IPS-NIHi11 (cell line): Measurements from ENCODE around the gene GPC1.

Source experiments
- DNase-seq: peaks from one replicate; pipeline ENCODE4 v3.0.0; 2012; ENCODE audit warnings: mixed read lengths, low spot score

Gene GPC1

DNA sequence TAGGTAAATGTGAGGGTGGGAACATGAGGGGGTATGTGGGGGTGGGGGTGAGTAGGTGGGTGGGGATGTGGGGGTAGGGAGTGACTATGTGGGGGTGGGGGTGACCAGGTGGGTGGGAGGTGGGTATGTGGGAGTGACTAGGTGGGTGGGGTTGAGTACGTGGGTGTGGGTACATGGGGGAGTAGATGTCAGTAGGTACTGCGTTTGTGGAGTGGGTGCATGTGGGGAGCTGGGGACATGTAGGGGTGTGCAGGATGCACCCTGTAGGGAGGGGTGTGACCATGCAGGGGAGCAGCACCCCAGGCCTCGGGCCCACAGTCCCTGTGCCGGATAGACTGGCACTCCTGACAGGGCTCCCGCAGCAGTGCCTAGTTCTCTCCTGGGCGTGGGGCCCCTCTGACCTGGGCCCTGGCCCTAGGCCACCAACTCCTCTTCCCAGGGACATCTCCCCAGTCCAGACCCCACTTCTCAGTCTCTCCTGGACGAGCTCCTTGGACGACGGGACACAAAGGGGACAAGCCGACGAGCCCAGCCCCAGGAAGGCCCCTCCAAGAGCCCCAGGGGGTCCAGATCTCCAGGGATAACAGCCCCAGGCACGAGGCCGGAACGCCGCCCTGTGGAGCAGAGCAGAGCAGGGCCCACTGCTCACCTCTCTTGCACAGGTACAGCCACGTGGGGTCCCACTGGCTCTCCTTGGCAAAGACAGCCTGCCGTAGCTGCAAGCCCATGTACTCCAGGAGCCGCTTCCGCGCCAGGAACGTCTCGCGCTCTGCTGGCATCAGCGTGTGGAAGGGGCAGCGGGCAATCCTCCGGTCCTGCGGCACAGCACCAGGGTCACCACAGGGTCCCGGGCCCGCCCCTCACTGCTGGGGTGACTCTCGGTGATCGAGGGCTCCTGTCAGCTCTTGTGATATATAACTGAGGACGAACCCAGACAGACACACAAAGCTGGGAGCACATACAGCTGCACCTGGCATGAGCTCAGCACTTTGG lies 64.1 kb downstream of the GPC1 start:
- peak; percentile 5 for DNase-seq

DNA sequence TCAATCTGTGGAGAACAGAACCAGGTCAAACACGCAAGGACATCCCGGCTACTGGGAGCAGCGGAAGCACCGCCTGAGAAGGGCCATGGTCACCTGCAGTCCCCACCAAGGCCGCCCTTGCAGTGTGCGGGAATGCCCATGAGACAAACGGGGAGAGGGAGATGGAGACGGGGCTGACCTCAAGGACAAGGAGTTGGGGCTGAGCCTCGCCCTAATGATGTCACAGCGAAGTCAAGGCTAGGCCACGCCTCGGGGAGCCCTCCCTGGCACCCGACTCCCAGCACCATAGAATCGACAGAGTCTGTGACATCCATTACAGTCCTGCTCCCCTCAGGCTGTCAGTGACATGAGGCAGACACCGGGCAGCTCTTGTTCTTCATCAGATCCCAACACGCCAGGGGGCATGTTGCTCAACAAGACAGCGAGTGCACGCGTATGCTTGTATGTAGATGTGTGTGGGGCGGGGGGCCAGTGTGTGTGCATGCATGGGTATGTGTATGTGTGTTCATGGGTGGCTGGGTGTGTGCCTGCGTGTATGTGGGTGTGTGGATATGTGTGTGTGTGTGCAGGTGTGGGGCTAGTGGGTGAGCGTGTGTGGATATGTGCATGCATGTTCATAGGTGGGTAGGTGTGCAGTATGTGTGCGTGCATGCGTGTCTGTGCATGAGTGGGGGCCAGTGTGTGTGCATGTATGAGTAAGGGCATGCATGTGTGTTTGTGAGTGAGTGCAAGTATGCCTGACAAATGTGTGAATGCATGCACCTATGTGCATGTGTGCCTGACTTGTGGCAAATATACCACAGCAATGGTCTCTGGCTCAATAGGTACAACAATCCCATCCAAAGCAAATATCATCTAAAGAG lies 65.3 kb downstream of the GPC1 start:
- peak; percentile 1 for DNase-seq

DNA sequence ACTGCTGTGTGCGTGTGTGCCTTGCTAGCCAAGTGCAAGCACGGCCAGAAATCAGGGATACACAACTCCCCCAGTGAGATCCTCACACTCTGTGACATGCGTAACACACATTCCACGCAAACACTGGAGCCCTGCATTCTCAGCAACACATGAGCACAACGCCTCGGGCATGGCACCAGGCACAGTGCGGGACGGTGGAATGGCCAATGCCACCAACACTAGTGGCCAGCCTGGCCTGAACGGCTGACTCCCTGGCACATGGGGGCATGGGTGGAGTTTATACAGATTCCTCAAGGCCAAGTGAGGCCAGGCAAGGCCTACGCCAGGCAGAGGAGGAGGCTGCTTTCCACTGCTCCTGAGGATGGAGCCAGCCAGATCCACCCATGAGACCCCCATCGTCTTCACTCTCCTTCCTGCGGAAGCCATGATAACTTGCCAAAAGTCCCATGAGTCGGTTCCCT lies 66.1 kb downstream of the GPC1 start:
- peak; percentile 1 for DNase-seq

DNA sequence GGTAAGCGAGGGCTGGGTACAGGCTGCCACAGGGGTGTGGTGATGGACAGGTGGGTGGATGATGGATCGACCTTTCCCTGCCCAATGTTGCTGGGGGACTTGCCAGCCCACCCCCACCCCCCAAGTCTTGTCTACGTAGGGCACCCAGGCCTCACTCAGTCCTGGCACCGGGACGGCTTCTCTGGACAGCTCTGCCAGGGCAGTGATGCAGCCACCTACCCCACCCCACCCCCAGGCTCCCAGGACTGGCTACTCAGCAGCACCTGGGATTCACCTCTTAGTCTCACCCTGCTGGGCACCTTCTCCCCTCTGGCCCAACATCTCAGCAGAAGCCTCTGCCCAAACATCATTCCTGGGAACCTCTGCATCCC lies 66.6 kb downstream of the GPC1 start:
- DNase-seq: no peak

DNA sequence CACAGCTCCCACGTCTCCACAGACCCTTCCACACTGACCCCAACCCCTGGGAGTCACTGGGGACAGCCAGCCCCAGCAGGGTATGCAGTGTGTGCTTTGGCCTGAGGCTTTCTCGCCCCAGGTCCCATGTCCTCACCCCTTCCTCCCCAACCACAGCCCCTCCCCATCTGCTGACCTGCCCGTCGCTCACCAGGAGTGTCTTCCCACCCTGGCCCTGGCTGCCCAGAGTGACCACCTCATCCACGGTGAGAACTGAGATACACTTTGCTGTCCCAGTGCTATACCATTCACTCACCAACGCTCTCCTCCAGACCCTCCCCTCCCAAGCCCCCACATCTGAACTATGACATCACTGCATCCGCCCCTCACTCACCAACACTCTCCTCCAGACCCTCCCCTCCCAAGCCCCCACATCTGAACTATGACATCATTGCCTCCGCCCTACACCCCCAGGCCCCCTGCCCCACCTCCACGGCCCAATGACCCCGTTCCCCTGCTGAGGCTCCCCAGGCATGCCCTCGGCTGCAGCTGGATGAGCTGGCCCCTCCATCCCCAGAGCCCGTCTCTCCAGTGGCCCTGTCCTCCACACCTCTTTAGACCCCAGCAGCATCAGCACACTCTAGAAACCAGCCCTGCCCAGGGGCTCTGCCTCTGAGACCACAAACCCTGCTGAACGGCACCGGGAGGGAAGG lies 67.1 kb downstream of the GPC1 start:
- DNase-seq: peak; percentile 5

DNA sequence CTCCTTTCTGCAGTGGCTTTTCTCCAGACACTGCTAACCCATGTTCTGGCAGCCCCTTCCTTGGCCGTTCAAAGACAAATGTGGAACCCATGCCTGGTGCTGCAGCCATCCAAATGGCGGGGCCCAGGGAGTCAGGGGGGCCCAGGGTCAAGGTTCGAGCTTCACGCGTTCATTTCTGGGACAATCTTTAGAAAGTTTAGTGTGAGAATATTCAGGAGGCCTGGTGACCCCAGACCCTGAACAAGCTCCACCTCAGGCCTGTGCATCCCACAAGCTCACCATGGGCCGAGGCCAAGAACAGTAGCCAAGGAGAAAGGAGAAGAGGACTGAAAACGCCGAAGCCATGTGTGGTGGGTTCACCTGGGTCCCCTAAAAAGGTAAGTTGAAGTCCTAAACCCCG lies 67.9 kb downstream of the GPC1 start:
- DNase-seq: peak; percentile 4

DNA sequence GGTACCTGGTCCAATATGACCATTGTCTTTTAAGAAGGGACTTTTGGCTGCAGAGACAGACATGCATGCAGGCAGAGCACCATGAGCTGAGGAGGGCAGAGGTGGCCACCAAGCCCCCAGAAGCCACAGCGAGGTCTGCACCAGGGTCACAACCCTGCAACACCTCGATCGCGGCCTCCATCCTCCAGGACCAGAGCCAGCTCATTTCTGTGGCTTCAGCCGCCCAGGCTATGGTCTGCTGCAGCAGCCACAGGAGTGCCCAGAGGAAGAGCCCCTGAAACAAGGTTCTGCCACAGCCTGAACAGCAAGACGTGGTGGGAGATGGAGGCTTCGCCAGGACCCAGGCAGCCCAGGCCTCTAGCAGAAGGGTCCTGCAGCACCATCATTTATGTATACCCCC lies 68.4 kb downstream of the GPC1 start:
- DNase-seq: peak; percentile 3

DNA sequence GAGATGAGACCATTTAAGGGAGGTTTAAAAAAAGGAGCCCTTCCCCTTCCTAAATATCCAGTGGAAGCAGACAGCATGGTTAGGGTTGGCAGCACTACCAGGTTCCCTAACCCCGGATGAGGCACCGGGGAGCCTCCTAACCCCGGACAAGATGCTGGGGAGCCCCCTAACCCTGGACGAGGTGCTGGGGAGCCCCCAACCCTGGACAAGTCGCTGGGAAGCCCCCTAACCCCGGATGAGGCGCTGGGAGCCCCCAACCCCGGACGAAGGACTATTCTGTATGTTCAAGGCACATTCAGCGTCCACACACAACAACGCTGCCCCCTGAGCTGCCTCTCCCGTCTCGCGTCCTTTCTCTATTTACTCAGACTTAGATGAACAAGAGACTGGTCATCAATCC lies 70.4 kb downstream of the GPC1 start:
- DNase-seq: peak; percentile 4

DNA sequence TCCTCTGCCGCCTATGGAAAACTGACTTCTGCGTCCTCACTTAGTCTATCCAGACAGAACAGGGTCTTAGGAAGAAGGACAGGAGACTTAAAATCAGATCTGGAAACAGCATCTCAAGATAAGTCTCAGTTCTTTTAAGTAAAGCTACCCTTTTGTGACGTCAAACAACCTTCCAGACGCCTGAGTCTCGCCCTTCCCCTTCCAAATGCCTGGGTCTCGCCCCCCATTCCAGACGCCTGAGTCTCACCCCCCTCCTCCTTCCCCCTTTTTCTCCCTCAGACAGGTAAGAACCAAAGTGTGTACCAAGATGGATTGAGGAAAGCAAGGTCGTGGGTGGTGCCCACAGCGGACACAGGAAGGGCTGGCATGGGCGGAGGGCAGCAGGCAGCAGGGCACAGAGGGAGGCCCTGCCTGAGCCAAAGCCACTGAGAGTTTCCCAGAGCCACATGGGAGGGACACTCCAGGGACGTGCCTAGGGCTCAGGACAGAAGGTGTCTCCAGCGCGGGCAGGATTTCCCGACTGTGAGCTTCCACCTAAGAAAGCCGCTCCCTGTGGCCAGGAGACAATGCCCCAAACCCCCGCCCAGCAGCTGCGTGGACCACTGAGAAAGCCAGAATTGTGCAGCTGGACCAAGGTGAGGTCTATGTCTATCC lies 71.1 kb downstream of the GPC1 start:
- peak; percentile 7 for DNase-seq

DNA sequence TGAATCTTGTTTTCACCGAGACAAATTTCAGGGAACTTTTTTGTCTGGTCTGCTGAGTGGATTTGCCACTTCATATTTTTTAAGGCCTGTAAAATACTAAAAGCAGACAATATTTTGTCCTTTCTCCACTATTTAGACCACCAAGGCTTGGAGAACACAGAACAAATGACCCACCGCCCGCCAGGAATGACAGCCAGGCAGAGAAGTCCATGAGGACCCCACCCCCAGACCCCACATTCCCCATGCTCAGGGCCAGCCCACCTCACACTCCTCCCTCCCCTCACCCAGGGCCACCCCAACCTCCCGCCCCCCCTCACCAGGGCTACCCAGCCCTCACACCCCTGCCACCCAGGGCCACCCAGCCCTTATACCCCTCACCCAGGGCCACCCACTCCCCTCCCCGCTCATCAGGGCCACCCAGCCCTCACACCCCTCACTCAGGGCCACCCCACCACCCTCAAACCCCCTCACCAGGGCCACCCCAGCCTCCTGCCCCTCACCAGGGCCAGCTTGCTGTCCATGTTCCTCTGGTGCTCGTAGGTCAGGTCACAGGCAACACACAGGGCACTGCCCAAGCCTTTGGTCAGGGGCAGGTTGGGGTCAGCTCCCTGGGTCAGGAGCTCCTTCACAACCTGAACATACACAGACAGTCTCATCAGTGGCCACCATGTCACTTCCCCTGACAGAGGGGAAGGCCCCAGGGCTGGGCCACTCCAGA lies 71.8 kb downstream of the GPC1 start:
- DNase-seq: peak; percentile 11

DNA sequence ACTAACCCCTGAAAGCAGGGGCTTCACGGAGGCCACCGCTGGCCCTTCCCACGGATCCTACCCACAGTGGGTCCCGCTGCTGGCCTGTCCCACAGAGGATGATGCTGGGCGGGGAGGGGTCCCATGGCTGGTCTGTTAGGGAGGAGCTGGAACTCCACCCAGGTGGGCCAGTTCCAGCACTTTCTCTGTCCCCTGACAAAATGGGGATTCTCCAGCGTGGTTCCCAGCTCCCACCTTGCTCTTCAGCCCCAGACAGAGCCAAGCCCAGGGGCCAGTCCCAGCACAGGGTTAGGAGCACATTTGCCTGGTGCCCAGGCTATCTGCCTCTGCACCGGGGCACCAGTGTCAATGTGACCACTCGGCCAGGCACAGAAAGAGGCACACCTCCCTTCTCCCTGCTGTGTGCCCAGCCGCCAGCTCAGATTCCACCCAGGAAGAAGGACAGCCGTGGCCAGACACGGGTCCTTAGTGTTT lies 72.4 kb downstream of the GPC1 start:
- DNase-seq: peak; percentile 2

DNA sequence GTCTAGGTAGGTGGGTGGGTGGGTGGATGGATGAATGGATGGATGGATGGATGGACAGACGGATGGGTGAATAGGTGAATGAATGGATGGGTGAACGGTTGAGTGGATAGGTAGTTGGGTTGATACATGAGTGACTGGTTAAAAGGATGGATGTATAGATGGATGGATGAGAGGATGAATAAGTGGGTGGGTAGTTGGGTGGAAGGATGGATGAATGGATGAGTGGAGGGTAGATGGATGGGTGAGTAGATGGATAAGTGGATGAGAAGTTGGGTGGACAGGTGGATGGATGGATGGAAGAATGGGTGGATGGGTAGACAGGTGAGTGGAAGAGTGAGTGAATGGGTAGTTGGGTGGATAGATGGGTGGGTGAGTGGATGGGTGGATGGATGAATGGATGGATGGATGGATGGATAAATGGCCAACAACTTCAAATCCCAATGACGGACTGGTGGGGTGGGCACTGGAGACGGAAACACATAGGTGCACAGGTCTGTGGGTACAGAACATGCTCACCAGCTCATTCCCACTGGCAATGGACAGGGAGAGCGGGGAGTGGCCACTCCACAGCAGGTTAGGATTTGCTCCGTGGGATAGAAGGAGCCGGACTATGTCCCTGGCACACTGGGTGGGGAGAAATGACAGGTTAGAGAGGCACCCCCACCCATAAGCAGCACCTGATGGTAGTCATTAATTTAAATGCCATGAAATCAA lies 73.5 kb downstream of the GPC1 start:
- no peak for DNase-seq

DNA sequence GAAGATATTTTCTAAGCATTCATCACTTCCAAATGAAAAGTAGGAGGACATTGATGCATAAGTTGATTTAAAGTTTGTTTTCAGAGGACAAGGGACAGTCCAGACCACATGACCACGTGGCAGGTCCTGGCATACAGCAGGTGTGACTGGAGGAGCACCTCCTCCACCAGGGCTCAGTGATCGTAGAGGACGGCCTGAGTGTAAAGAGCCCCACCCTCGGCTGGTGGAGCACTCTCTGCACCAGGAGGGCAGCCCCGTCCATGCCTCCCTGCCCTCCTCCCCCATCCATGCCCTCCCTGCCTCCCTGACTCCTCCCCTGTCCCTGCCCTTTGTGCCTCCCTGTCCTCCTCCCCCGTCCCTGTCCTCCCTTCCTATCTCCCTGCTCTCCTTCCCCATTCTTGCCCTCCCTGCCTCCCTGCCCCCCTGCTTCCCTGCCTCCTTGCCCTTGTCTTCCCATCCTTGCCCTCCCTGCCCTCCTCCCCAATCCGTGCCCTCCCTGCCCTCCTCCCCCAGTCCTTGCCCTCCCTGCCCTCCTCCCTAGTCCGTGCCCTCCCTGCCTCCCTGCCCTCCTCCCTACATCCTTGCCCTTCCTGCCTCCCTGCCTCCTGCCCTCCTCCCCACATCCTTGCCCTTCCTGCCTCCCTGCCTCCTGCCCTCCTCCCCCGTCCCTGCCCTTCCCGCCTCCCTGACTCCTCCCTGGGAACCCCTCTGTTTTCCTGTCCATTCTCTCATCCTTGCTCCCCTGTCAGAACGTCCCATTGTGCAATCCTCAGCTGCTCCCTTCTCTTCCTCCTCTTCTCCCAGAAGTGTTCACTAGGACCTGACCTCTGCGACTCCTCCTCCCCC lies 74.4 kb downstream of the GPC1 start:
- no peak for DNase-seq

DNA sequence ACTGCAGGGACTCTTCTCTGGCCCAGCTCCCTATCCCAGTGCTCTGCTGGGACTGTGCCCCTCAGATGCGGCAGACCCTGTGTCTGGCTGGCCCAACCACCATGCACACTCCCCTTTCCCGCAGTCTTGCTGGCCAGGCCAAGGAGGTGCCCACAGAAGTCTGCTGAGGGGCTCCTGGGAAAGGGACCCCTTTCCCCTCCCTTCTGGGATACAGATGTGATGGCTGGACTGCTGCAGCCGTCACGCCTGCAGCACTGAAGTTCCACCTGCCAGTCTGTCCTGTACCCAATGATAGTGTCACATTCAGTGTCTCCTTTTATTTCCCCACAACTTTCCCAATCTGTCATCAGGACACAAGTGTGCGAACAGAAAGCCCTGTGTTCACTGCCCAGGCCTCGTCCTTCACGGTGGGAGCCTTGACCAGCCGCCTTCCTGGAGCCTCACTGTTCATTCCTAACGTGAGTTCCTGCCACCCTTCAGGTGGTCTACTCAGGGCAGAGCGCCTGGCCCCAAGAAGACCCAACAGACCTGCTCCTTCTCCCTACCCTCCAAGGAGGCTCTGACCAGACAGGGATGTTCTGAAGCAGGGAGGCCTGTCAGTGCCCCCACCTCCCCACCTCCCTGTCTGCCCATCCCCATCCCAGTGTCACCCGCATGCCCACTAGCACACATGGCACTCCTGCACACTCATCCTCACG lies 75.2 kb downstream of the GPC1 start:
- no peak for DNase-seq

DNA sequence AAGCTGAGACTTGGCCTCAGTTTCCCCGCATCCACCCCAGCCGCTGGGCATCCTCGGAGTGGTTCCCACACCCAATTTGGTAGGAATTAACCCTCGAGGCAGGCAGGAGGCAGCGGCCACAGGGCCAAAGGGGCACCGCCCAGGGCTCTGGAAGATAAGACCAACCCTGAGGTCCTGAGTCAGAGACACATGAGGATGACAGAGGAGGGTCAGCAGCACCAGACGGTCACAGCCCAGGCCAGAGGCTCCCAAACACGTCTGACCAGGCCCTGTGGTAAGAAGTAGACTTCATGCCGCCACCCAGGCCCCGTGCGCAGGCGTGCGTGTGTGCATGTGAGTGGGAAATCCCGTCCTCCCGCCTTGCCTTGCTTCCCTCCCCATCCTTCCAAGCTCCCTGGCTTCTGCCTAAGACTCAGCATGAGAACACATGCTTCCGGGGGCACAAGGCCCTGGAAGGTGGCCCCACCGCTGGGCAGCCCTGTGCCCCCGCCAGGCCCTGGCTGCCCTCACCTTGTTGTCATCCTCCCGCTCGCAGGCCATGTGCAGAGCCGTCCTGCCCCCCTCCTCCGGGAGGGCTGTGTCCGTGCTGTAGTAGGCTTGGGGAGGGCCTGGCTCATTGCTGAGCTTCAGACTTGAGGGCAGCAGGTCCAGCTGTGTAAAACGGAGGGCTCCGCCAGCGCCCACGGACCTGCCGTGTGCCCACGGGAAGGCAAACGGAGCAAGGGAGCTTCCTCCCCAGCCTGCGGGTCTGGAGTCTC lies 76.1 kb downstream of the GPC1 start:
- no peak for DNase-seq

DNA sequence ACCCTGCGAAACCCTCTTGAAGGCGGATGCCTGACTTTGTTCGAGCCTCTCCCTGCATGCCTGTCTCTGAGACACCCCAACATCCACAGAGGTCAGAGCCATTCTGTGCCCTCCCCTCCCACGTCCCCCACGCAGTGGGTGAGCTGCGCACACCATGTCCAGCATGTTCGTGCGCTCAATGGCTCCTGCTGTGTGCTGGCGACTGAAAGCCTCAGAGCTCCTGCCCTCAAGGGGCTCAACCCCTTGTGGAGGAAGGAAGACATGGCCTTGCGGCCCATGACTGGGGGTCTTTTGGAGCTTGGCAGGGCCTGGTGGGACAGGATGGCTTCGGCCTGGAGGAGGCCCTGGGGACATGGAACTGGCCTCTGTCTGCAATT lies 76.6 kb downstream of the GPC1 start:
- no peak for DNase-seq

DNA sequence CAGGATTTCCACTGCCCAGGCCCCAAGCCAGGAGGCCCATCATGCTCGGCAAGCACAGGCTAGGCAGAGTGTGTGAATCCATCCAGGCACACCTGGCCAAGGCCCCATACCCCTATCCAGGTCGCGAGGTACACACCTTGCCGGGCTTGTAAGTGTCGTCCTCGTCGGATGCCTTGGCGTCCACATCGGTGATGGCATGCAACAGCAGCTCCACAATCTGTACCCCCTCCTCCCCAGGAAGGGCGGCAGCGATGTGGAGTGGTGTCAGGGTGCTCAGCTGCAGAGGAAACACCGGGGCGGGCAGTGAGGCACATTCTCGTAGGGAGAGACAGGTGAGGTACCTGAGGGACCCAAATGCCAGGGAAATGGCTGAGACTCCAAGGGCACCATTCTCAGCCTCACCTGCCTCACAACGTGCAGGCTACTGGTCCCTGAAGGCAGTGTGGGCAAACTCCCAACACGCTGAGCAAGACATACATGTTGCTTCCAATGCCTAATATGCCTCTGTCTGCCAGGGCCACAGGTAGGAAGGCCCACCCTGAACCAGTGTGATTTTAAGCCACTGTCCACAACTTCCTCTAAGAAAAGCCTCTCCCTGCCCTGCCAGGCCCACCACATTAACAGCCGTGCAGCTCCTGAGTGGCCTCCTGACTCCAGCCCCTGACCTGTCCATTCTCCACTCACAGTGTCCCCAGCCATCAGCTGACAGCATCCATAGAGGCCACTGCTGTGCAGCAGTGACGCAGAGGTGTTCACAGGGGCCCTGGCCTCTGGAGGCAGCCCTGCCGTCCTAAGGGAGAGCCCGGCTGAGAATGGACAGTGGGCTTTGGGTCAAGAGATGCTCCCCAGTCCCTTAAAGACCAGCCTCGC lies 77.4 kb downstream of the GPC1 start:
- DNase-seq: no peak
